Frontal cortex (tissue), 4 donors: ENCODE measurements around the gene AGL. TPM values are rescaled to one million over a fixed set of nuclear protein-coding genes. Genes with fewer than 3 reads are reported as not detected.
"Not testable (repeated sequence)": the region's sequence is repeated elsewhere in the genome, so short reads cannot be mapped to it uniquely, and the experiment has no call there.

Experiments used
- DNase-seq, 2 donors: peaks; one replicate each; pipeline ENCODE4 v3.0.0; 2012; ENCODE audit warnings: low spot score in 2 of 2
- FAIRE-seq: peaks from 2 replicates; lab custom pipeline; 2012; peaks lifted over from hg19 to GRCh38; lab: Jason Lieb, UNC
- total RNA-seq: library from RNA; depleted of rRNA; stranded (reverse); fragments of >200 nt; gene quantifications from one replicate; pipeline ENCODE4 v1.2.3, GENCODE V29; 2014
- donor health status: control.
- donor health status: control.
- donor health status: control.

The AGL gene
- total RNA-seq, 1 donor from 2014 or later: 36.3 TPM

GRCh38 chr1:99935534-99935933, 85.4 kb downstream of the AGL start:
- FAIRE-seq: no peak
- DNase-seq: no peak

- FAIRE-seq: no peak
- no peak for DNase-seq
Observed at GRCh38 chr1:99936071-99936470, 85.9 kb downstream of the AGL start.

- no peak for FAIRE-seq
- no peak for DNase-seq
Observed at GRCh38 chr1:99942723-99943122, 92.6 kb downstream of the AGL start.

- no peak for DNase-seq
- FAIRE-seq: no peak
Observed at GRCh38 chr1:99943223-99943794, 93.1 kb downstream of the AGL start.

GRCh38 chr1:99944192-99944591, 94.0 kb downstream of the AGL start:
- no peak for FAIRE-seq
- no peak for DNase-seq

- DNase-seq (no peak), FAIRE-seq (no peak)
Observed at GRCh38 chr1:99945174-99945573, 95.0 kb downstream of the AGL start.

GRCh38 chr1:99950486-99950885, 100.3 kb downstream of the AGL start:
- FAIRE-seq: no peak
- DNase-seq: no peak

GRCh38 chr1:99952522-99952921, 102.4 kb downstream of the AGL start:
- no peak for DNase-seq
- no peak for FAIRE-seq

- DNase-seq (no peak), FAIRE-seq (no peak)
Observed at GRCh38 chr1:99955375-99955774, 105.2 kb downstream of the AGL start.

GRCh38 chr1:99956755-99957154, 106.6 kb downstream of the AGL start:
- no peak for FAIRE-seq

GRCh38 chr1:99957818-99958217, 107.7 kb downstream of the AGL start:
- FAIRE-seq: no peak

More at GRCh38 chr1:99956755-99957154, 106.6 kb downstream of the AGL start:
- DNase-seq: no peak

GRCh38 chr1:99959189-99959705, 109.1 kb downstream of the AGL start:
- DNase-seq, FAIRE-seq: not testable (repeated sequence)

More at GRCh38 chr1:99957818-99958217, 107.7 kb downstream of the AGL start:
- no peak for DNase-seq

GRCh38 chr1:99960260-99960659, 110.1 kb downstream of the AGL start:
- not testable (repeated sequence) for FAIRE-seq, DNase-seq

- no peak for FAIRE-seq
- DNase-seq: no peak
Observed at GRCh38 chr1:99963041-99963795, 113.1 kb downstream of the AGL start.

GRCh38 chr1:99964806-99965205, 114.6 kb downstream of the AGL start:
- FAIRE-seq (no peak), DNase-seq (no peak)

GRCh38 chr1:99965646-99966375, 115.7 kb downstream of the AGL start:
- no peak for DNase-seq
- FAIRE-seq: no peak

GRCh38 chr1:99968214-99968613, 118.1 kb downstream of the AGL start:
- no peak for FAIRE-seq
- DNase-seq: no peak

GRCh38 chr1:99969260-99969728, 119.1 kb downstream of the AGL start:
- FAIRE-seq (no peak), DNase-seq (no peak)

GRCh38 chr1:99969729-99970621, 119.8 kb downstream of the AGL start, which contains the start of gene SLC35A3:
Gene SLC35A3, plus strand, starts transcription at chr1:99969996. Its CDS starts 23,559 bp downstream, at chr1:99993555.
- FAIRE-seq (no peak), DNase-seq (peak; percentile 80 to 81)
